DLD1 (cell line): ENCODE measurements around the gene CDKN1B.

ENCODE experiments used
- in situ Hi-C: cut with HindIII; loops from 2 replicates; pipeline ENCODE4 v1.10.0; 2017; ENCODE audit warnings: low sequenced_read_pairs

Gene CDKN1B

DNA sequence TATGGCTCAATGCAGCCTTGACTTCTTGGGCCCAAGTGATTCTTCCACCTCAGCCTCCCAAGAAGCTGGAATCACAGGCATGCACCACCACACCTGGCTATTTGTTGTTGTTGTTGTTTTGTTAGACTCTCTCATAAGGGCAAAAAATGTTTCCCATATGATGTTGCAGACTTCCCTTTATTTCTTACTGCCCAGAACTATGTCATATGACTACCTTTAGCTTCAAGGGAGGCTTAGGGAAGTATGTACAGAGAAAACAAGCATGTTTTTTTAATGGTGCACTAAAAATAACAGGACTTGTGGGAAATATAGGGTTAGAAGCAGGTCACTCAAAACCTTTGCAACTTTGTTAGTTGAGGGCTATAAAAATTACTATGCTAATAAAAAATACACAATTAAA, 16.9 kb upstream of the CDKN1B start:
- in situ Hi-C loops, result no loop called here

DNA sequence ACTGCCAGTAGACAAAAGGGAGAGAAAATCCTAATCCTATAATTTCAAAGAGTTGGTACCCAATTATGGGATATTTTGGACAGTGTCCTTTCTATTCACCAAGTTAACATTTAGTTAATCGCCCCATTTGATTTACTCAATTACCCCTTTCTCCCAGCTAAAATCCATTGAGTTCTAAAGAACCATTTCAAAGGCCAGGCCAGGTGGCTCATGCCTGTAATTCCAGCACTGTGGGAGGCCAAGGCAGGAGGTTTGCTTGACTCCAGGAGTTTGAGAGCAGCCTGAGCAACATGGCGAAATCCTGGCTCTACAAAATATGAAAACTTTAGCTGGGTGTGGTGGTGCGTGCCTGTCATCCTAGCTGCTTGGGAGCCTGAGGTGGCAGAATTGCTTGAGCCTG, 15.7 kb upstream of the CDKN1B start:
- in situ Hi-C loops, result no loop called here

DNA sequence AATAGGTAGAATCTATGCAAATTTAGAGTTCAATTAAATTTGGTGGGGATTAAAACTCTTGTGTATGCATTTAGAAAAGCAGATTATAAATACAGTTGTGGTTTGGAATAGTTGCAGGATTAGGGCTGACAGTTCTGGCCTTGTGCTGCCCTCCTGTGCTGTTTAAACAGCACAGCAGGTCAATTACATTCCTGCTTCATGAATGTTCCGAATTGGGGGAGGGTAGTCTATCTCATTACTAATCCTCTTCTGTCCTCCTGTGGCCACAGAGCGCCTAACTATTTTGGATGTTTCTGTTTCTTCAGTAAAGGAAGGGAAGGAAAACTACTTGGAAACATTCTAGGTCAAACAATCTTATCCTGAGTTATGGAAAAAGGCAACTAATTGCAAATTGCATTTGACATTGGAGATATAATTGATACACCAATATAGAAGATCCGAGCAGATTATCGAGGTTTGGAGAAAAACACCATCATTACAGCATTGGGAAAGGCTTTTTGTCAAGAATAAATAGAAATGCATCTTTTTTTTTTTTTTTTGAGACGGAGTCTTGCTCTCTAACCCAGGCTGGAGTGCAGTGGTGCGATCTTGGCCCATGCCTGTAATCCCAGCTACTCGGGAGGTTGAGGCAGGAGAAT, 12.5 kb upstream of the CDKN1B start:
- in situ Hi-C loops, result no loop called here

DNA sequence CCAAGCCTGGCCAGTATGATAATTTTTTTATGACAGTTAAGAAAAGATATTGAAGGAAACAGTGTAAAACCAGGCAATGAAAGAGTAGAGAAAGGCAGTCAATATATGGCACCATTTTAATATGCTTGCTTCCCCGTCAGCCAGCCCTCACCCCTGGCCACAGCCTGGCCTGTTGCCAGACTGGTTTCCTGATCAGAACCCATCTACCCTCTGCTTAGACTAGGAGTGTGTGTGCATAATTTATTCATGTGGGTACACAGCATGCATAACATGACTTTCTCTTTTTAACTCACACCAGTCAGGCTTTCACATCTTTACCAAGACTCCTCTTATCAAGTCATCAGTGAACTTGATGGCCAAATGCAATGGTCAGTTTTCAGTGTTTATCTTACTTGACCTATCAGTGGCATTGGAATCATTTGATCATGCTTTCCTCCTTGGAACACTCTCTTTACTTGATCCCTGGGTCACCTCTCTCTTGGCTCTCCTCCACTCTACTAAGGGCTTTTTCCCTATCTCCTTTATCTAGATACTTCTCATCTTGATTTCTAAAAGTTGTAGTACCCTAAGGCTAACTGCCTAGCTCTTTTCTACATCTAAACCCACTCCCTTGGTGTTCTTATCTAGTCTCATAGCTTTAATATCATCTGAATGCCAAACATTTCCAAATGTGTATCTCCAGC, 11.2 kb upstream of the CDKN1B start:
- in situ Hi-C loops, result no loop called here

DNA sequence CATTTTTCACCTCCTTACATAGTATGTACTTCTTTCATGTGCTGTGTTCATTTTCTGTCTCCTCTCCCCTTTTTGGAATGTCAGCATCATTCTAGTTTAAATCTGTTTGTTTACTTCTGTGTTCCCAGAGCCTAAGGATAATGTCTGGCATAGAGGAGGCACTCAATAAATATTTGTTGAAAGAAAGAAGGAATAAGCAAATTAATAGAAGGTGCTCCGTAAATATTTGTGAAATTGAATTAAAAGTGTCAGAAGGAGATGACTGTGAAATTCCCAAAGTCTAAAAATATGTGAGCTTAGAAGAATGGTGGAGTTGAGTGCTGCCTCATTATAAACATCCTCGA, 3.3 kb upstream of the CDKN1B start:
- in situ Hi-C loops, result no loop called here

DNA sequence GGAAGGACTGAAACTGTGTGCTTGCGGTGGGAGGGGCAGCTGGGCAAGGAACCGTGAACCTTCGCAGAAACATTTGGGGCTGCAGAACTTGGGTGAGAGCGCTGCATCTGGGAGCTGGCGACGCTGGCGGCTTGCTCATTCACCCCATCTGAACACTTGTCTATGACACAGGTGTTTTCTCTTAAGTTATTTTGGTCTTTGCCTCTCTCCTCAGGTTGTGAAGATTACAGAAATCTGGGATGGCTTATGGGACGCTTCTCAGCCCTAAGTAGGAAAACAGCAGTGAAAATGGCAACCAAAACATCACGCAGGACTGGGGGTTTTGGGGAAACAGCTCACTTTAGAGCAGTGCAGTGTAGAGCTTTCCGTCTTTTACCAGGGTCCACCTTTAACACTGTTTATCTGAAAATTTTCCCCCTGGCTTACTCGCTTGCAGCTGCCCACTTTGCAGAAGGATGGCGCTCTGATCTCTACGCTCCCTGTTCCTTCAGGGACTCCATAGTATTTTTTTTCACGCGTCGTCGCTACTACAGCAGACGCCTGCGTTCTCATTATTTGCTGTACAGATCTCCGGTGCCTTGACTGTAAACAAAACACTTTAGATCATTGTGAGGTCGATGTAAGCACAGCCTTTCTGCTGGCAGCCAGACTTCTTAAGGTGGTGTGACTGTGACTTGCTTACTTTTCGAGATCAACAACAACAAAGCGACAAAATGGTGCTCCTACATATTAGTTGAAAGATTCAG, 2.7 kb upstream of the CDKN1B start:
- in situ Hi-C loops, result no loop called here

DNA sequence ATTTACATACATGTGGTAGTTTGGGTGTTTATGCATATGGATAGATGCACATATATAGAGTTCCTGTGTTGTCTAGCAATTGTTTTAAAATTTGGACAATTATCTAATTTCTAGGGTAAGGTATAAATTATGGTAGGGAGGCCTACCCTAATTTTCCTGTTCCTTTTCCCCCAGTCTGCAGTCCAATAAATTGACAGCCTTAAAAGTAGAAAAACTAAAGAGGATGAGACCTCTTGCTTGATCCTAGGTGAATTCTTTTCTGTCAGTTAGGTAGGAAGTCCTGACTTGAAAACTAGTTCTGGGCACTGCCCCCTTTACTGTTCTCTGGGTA, 2.1 kb upstream of the CDKN1B start:
- in situ Hi-C loops, result no loop called here

DNA sequence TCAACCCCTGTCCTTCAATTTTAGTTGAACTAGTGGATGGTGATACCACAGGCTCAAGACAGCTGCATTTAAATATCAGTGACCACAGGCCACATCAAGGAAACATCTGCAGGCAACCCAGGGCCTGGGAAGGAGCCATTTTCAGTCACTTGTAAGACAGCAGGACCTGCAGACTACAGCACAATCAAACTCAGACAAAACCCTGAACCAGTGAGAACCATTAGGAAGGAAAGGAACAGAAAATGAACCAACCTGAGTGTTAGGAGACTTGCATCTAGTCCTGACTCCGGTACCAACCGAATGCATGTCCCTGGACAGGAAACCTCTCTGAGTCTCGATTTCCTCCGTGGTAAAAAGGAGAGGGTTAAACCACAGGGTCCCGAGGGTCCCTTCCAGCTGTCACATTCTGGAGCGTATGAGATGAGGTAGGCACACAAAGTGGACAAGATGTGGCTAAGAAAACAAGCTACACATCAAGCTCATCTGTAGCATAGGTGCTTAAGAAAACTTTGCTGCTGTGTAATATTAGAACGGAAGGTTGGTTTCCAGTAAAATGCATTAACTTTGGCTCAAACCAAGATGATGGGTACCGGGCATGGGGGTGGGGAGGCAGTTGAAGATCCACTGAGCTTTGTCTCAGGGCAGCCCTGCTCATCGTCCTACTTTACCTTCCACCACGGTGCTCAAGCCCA, 1.6 kb upstream of the CDKN1B start:
- in situ Hi-C loops, result no loop called here

DNA sequence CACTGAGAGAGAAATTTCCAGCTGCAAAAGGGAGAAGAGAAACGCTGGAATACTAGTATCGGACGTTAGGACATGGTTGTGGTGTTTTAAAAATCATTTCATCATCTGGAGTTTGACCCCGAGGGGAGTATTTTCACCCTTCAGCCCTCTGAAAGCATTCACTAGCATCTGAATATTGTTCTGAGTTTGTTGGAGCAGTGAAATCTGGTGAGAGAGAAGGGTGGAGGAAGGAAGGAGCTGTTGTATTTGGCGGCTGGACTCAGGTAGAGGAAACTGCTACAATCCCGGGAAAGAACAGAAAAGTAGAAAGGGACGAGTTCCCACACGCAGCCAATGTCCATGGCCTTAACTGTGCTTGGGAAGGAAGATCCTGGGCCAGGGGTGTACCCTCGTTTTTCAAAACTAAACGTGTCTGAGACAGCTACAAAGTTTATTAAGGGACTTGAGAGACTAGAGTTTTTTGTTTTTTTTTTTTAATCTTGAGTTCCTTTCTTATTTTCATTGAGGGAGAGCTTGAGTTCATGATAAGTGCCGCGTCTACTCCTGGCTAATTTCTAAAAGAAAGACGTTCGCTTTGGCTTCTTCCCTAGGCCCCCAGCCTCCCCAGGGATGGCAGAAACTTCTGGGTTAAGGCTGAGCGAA, 896 bp upstream of the CDKN1B start:
- in situ Hi-C loops, result no loop called here

DNA sequence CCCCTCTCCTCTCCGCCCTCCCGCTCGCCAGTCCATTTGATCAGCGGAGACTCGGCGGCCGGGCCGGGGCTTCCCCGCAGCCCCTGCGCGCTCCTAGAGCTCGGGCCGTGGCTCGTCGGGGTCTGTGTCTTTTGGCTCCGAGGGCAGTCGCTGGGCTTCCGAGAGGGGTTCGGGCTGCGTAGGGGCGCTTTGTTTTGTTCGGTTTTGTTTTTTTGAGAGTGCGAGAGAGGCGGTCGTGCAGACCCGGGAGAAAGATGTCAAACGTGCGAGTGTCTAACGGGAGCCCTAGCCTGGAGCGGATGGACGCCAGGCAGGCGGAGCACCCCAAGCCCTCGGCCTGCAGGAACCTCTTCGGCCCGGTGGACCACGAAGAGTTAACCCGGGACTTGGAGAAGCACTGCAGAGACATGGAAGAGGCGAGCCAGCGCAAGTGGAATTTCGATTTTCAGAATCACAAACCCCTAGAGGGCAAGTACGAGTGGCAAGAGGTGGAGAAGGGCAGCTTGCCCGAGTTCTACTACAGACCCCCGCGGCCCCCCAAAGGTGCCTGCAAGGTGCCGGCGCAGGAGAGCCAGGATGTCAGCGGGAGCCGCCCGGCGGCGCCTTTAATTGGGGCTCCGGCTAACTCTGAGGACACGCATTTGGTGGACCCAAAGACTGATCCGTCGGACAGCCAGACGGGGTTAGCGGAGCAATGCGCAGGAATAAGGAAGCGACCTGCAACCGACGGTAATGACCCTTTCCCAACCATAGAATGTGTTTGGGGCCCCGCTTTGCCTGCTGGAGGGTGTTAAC, 615 bp downstream of the CDKN1B start:
- in situ Hi-C loops, result no loop called here

DNA sequence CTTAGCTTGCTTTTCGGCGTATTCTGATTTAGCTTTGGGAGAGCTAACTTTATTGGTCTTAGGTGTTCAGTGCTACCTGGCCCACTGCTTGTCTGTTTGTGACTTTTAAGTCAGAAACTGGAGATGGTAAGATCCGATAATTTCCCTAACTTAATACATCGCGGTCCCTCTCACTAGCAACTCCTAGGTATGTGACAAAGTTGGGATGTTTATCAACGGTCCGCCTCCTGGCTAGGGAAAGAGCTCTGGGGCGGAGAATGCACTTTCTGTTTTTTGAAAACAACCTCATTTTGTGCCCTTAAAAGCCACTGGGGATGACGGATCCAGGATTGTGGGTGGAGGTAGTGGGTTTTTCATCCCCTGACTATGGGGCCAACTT, 1.2 kb downstream of the CDKN1B start:
- in situ Hi-C loops, result no loop called here

DNA sequence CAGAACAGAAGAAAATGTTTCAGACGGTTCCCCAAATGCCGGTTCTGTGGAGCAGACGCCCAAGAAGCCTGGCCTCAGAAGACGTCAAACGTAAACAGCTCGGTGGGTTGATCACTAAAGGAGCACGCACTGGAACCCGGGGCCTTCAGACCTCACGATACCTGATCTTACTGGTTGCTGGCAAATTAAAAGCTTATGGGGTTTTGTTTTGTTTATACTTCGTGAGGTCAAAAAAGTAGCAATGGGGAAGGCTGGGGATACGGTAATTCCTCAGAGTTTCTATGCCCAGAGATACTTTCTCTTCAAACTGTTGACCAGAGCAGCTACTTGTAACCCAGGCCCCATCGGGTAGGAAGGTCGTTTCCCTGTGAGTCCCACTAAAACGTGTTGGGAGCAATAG, 1.7 kb downstream of the CDKN1B start:
- in situ Hi-C loops, result no loop called here

DNA sequence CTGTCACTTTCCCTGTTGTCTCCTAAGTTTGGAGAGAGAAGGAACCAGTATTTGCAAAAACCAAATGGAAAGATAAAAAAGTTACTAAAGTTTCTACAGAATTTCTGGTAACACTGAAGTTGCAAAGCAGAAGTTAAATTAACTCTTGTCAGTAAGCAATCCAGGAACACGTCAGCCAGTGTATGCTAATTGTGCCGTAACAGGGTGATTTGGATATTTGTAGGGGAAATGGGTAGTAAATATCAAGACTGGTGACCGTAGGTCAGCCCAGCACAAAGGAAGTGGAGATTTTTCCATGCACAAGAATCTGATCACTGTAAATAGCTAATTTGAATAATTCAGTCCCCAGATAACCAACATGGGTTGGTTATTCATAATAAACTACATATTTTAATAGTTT, 2.3 kb downstream of the CDKN1B start:
- in situ Hi-C loops, result no loop called here

DNA sequence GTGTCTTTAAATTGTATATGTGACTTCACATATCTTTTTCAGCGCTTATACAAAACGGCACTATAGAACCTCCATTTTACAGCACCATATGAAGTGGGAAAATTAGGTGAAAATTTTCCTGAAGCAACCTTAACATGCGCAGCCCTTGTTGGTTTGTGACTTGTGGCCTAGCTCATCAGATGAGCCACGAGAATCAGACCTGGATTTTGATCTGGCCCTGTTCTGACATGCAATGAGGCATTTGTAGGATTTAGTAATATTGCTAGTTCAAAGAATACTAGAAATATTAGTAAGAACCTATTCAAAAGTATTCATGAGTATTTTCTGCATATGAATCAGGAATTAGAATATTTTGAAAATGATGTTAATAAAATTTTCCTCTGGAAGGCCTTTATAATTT, 2.9 kb downstream of the CDKN1B start:
- in situ Hi-C loops, result no loop called here

DNA sequence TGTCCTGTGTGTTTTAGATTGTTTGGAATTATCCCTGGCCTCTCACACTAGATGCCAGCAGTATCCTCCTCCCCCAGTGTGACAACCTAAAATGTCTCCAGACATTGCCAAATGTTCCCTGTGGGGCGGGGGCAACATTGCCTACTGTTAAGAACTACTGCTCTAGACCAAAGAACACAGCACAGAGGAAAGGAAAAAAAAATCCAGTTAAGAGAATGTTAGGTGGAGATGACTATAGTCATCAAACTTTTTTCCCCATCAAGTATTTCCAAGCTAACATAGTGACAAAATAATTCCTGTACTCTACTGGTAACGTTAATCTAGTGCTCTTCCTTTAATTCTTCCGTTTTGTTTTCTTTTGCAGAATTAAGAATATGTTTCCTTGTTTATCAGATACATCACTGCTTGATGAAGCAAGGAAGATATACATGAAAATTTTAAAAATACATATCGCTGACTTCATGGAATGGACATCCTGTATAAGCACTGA, 3.5 kb downstream of the CDKN1B start:
- in situ Hi-C loops, result no loop called here

DNA sequence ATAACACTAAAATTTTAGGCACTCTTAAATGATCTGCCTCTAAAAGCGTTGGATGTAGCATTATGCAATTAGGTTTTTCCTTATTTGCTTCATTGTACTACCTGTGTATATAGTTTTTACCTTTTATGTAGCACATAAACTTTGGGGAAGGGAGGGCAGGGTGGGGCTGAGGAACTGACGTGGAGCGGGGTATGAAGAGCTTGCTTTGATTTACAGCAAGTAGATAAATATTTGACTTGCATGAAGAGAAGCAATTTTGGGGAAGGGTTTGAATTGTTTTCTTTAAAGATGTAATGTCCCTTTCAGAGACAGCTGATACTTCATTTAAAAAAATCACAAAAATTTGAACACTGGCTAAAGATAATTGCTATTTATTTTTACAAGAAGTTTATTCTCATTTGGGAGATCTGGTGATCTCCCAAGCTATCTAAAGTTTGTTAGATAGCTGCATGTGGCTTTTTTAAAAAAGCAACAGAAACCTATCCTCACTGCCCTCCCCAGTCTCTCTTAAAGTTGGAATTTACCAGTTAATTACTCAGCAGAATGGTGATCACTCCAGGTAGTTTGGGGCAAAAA, 4.1 kb downstream of the CDKN1B start:
- in situ Hi-C loops, result no loop called here

DNA sequence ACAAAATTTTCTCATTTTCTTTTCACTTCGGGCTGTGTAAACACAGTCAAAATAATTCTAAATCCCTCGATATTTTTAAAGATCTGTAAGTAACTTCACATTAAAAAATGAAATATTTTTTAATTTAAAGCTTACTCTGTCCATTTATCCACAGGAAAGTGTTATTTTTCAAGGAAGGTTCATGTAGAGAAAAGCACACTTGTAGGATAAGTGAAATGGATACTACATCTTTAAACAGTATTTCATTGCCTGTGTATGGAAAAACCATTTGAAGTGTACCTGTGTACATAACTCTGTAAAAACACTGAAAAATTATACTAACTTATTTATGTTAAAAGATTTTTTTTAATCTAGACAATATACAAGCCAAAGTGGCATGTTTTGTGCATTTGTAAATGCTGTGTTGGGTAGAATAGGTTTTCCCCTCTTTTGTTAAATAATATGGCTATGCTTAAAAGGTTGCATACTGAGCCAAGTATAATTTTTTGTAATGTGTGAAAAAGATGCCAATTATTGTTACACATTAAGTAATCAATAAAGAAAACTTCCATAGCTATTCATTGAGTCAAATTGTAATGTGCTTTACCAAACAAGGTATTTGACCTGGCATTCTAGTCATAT, 4.8 kb downstream of the CDKN1B start:
- in situ Hi-C loops, result no loop called here

DNA sequence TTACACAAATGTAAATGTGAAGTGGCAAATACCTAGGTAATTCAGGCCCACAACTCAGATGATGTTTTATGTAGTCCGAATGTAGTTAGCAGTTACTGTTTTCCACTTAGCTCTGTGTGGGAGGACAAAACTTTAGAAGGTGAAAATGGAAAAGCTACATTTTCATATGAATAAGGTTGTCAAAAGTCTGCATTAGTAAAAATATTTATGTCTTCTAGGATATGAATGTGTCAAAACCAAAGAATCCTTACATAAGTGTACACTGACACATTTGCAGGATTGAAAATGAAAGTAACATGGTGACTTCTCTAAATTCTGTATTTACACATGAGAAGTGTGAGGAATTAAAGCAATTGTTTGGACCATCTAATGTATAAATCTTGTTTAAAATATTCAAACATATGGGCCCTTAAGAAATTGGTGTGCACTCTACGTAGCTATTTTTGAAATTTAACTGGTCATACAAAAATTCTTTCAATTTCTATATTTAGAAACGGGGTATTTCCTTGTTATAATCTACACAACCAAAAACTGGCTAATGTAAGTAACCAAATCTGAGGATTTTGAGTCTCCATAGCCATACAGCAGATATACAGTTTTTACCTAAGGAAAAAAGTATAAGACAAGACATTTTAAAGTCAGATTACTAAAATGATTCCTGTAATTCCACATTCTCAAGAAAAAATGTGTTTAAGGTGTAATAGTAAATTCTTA, 5.4 kb downstream of the CDKN1B start:
- in situ Hi-C loops, result no loop called here

DNA sequence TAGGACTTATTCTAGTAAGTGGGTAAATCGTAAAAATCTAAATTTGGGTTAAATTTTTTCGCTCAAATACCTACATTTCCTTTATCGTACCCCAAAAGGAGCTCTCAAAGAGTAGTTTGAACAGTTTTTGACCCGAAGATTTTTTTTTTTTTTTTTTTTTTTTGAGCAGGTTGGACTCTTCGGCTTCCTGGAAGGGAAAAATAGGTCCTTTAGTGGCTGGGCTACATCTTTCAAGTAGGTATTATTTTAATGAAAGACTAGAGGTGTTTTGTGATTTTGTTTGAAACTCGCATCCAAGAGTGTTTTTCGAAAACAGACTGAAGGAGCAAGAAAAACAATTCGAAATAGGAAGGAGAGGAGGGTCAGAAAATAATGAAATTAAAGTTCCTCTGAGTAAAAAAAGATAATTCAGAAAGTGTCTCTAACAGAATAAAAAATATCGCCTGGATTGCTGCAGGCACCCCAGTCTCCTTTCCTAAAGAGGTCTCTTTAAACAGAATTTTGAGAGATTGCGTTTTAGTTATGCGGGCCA, 6.0 kb downstream of the CDKN1B start:
- in situ Hi-C loops, result no loop called here
